ENCODE measurements around the gene PCBP3.
"Not testable (repeated sequence)": the region's sequence is repeated elsewhere in the genome, so short reads cannot be mapped to it uniquely, and the experiment has no call there.

Gene PCBP3

GRCh38 chr21:45615145-45615711, 28.3 kb upstream of the PCBP3 start:
- DNase-seq, result peak; percentile 70

DNA sequence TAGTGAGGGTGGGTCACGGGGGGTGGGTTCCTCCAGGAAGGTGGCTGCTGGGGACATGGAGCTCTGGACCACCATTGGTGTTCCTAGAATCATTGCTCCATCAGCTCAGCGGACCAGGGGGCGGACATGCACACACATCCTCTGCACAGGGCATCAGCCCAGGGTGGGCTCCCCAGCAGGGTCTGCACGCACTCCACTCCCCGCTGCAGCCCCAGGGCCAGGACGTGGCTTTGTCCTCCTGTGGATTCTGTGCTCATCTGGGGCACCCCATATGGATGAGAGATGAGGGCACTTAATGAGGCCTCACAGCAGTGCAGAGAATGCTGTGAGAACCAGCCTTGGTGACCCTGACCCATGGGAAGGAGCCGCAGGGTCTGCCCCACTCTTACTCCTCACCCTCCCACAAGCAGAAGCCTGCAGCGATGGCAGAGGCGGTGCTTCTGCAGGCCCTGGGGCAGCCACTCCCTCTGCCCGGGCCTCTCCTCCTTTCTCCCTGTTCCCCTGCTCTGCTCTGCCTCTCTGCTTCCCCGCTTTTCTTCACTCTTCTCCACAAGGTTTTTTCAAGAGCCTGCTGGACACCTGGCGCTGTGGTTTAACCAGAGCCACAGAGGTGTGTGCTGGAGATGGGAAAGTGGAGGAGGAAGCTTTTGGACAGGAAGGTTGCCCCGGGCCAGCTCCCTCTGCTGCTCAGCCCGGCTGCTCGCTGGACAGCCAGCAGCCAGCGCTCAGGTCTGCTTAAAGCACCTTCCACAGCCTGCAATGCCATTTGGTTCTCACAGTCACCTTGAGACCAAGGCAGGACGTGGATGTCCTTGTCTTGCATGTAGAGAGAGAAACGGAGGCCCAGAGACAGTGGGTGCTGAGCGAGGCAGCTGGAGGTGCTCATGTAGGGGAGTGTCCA, 26.3 kb upstream of the PCBP3 start:
- DNase-seq, result no peak

- no peak for DNase-seq
Observed at GRCh38 chr21:45618287-45618686, 25.2 kb upstream of the PCBP3 start.

DNA sequence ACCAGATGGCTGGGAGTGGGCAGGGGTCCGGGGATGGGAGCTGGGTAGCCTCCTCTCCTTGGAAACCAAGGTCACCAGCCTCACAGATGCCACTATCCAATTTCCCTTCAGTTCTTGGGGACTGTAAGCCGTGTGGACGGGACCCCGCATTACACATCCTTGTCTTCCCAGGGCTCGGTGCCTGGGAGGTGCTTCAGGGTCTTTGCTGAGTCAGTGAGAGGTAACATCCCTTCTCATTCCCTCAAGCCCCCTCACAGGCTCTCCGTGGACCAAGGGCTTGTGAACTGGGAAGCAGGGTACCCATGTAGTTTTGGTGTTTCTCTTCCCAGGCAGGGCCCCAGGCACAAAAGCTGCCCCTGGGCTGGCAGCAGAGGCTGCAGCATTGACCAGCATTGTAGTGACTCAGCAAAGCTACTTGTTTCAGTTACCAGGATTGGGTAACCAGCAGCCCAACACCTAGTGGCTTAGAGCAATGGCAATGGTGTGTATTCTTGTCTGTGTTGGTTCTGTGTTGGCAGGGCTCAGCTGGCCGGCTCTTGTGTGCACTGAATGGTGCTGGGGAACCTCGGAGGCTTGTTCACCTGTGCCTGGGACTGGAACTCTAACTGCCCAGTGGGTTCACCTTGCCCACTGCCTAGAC, 24.6 kb upstream of the PCBP3 start:
- no peak for DNase-seq

- DNase-seq, result no peak
Observed at GRCh38 chr21:45620201-45620923, 23.2 kb upstream of the PCBP3 start.

DNA sequence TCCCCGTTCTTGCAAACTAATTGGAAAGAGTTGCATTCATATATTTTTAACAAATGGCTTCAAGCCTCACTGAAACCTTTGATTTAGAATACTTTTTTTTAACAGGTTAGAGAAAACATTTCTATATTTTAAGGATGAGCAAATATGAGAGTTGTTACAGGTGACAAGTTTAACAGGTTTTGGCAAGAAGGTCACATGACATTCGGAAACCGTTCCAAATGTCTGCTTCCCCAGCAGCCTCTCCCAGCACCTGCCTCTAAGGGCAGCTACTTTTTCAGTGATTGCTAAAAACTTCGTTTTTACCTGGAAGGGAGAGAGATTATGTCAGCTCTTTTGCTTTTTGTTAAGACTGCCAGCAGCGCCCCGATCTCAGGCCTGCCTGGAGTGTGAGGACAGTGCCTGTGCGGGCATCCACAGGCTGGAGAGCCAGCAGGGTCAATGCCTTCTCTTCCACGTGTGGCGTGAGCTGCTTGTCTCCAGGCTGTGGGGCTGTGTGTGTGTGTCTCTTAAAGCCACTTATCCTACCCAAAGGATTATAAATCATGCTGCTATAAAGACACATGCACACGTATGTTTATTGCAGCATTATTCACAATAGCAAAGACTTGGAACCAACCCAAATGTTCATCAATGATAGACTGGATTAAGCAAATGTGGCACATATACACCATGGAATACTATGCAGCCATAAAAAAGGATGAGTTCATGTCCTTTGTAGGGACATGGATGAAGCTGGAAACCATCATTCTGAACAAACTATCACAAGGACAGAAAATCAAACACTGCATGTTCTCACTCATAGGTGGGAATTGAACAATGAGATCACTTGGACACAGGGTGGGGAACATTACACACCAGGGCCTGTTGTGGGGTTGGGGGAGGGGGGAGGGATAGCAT, 21.8 kb upstream of the PCBP3 start:
- DNase-seq, result not testable (repeated sequence)

DNA sequence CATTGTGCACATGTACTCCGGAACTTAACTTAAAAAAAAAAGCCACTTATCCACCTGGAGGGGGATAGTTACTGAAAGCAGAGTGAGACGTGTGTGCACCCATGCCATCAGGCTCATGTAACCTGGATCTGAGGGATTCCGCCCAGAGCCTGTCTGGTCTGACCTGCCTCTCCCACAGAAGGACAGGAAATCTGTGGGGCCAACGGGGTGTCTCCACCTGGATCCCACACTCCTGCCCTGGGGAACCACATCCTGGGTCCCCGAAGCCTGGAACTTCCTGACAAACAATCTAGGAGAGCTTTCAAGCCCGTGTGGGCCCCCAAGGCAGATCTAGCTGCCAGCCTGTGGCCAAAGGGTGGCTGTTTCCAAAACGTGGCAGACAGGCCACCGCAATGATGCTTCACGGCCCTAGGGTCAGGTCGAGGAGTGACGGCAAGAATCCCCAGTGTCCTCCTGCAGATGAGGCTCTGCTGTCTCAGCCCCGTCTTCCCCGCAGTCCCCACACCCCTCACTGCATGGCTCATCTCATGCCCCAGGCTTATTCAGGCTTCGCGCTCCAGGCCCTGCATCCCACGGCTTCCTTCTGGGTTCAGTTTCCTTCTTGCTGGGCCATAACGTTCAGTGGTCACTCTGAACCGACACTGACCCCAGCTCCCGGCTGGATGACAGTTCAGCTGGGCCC, 21.0 kb upstream of the PCBP3 start:
- no peak for DNase-seq

DNA sequence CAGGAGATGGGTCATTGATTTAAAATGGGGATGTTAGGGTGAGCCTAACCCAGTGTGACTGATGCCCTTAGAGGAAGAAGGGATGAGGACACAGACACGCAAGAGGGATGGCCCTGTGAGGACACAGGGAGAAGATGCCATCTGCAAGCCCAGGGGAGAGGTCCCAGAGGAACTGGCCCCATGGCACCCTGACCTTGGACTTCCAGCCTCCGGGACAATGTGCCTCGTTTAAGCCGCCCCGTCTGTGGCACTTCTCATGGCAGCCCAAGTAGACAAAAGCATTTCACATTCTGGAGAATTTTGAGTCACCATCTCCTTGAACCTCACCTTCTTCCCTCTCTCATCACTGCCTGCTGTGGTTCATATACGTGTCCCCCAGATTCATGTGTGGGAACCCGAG, 20.1 kb upstream of the PCBP3 start:
- DNase-seq, result no peak

DNA sequence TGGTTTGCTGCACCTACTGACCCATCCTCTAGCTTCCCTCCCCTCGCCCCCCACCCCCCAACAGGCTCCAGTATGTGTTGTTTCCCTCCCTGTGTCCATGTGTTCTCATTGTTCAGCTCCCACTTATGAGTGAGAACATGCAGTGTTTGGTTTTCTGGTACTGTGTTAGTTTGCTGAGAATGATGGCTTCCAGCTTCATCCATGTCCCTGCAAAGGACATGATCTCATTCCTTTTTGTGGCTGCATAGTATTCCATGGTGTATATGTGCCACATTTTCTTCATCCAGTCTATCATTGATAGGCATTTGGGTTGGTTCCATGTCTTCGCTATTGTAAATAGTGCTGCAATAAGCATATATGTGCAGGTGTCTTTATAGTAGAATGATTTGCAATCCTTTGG, 17.4 kb upstream of the PCBP3 start:
- not testable (repeated sequence) for DNase-seq

GRCh38 chr21:45629046-45629981, 14.2 kb upstream of the PCBP3 start:
- DNase-seq, result no peak

GRCh38 chr21:45630066-45630694, 13.3 kb upstream of the PCBP3 start:
- DNase-seq, result no peak

- no peak for DNase-seq
Observed at GRCh38 chr21:45630876-45631275, 12.6 kb upstream of the PCBP3 start.

- no peak for DNase-seq
Observed at GRCh38 chr21:45631540-45631939, 12.0 kb upstream of the PCBP3 start.

GRCh38 chr21:45632160-45632559, 11.4 kb upstream of the PCBP3 start:
- DNase-seq, result no peak

DNA sequence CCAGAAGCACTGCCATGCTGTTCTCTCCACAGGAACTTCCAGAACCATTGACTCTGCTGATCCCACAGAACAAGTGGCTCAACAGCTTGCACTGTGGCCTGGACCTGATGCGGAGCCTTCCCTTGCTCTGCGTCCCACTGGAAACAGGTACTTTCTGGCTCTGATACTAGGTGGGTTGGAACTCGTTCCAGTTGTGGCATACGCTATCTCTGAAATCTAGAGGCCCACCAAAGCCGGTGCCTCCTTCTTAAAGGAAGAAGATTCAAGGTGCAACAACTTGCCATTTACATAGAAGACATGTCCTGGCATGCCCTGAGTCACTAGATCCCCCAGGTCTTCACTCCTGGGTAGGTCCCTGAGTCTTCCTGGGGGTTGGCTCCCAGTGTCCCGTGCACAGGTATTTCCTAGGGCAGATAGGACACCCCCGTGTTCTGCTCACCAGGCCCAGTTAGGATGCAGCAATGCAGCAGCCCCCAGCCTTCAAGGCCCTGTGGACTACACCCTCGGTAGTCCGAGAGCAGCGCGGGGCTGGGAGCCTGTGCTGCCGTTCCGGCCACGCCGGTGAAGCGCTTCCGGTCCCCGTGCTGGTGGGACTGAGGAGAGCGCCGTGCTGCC, 10.8 kb upstream of the PCBP3 start:
- DNase-seq, result no peak

DNA sequence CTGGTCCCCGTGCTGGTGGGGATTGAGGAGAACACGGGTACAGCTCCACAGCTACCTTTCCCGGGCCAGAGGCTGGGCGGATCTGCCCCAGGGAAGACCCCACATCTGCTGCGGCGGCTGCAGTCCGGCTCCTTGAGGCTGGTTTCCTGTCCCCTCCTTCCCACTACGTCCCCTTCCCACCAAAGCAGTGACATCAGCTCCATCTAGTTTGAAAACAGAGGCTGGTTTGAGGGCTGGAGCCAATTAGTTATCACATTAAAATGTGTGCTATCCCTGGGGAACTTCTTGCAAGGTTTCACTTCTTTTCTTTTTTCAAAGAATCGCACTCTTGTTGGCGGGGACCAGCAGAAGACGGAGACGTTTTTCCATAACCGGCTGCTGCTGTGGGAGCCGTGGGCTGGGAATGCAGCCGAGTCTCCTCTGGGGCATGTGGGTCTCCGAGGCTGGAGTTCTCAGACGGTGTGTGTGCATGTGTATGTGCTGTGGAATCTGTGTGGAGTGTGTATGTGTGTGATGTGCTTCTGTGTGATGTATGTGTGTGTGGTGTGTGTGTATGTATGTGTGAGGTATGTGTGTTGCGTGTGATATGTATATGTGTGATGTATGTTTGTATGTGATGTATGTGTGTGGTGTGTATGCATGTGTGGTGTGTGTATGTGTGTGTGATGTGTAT, 8.9 kb upstream of the PCBP3 start:
- peak; percentile 44 for DNase-seq

DNA sequence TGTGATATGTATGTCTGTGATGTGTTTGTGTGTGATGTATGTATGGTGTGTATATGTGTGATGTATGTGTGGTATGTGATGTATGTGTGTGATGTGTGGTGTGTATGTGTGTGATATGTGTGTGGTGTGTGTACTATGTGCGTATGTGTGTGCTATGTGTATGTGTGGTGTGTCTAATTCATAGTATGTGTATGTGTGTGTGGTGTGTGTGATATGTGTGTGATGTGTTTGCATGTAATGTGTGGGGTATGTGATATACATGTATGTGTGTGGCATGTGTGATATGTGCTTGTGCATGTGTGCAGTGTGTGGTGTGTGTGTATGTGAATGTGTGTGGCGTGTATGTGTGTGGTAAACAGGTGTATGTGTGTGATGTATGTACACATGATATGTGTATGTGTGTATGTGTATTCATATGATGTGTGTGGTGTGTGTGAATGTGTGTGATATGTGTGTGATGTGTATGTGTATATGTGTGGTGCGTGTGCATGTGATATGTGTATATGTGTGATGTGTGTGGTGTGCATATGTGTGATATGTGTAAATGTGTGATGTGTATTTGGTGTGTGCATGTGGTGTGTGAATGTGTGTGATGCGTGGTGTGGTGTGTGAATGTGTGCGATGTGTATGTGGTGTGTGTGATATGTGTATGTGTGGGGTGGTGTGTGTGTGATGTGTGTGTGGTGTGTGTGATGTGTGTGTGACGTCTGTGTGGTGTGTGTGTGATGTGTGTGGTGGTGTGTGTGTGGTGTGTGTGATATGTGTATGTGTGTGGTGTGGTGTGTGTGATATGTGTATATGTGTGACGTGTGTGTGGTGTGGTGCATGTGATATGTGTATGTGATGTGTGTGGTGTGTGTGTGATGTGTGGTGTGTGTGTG, 8.0 kb upstream of the PCBP3 start:
- DNase-seq, result no peak

GRCh38 chr21:45636459-45636858, 7.1 kb upstream of the PCBP3 start:
- DNase-seq, result no peak
